IMR-90 (cell line): ENCODE measurements around the gene SLC6A20. TPM values are rescaled to one million over a fixed set of nuclear protein-coding genes. Genes with fewer than 3 reads are reported as not detected.

ENCODE experiments used
- ATAC-seq: fragments of 200-7000 bp; cut with Tn5 transposase; 2 replicates; pipeline ENCODE4 v1.9.1; 2020; ENCODE audit warnings: low read depth, mild to moderate bottlenecking, moderate library complexity
- BruUV-seq: library from RNA; stranded (reverse); fragments of 400-500 nt; replicated peaks from 2 replicates; lab custom pipeline; 2021; lab: Mats Ljungman, UMichigan
- CTCF ChIA-PET: fragments of 300-600 bp; formaldehyde crosslinking; extraction: SDS; loops from one replicate; lab custom pipeline; 2021; ENCODE audit warnings: antibody characterized with exemption; lab: Yijun Ruan, JAX
- POLR2A ChIA-PET: fragments of 300-600 bp; sonication (Branson Sonifier 250); formaldehyde crosslinking; loops from one replicate; lab custom pipeline; 2022; ENCODE audit warnings: antibody characterized with exemption; ENCODE audit not compliant: unreplicated experiment; lab: Charles Lee
- DNase-seq: peaks from one replicate; pipeline ENCODE4 v3.0.0; 2013
- H2AFZ ChIP-seq: replicated peaks from 2 replicates; pipeline ENCODE3; 2013; ENCODE audit warnings: low read length, mild to moderate bottlenecking; ENCODE audit not compliant: poor library complexity
- H2AK5ac ChIP-seq: 2 replicates; pipeline ENCODE4 v1.6.1; 2013; ENCODE audit warnings: low read depth, low read length, inconsistent platforms
- H2AK9ac ChIP-seq: replicated peaks from 2 replicates; pipeline ENCODE3; 2013; ENCODE audit warnings: mild to moderate bottlenecking, low read depth, low read length, moderate library complexity; ENCODE audit not compliant: poor library complexity
- H2BK120ac ChIP-seq: 2 replicates; pipeline ENCODE4 v1.6.1; 2013; ENCODE audit warnings: low read depth, low read length, inconsistent platforms
- H2BK15ac ChIP-seq: 3 replicates; pipeline ENCODE4 v1.6.1; 2013; ENCODE audit warnings: low read depth, low read length, inconsistent platforms
- H2BK20ac ChIP-seq: 2 replicates; pipeline ENCODE4 v1.6.1; 2013; ENCODE audit warnings: low read depth, mild to moderate bottlenecking, inconsistent platforms, low read length, moderate library complexity
- H2BK5ac ChIP-seq: 2 replicates; pipeline ENCODE4 v1.6.1; 2013; ENCODE audit warnings: mild to moderate bottlenecking, low read depth, low read length, inconsistent platforms; ENCODE audit not compliant: poor library complexity, severe bottlenecking
- H3K14ac ChIP-seq: replicated peaks from 2 replicates; pipeline ENCODE4 v1.6.1; 2013; ENCODE audit warnings: low read depth, low read length, inconsistent platforms
- H3K18ac ChIP-seq: 2 replicates; pipeline ENCODE4 v1.6.1; 2013; ENCODE audit warnings: low read depth, low read length, control low read depth
- H3K23ac ChIP-seq: 2 replicates; pipeline ENCODE4 v1.6.1; 2013; ENCODE audit warnings: low read depth, low read length, inconsistent platforms
- H3K27ac ChIP-seq: 2 replicates; pipeline ENCODE4 v1.5.1; 2013; ENCODE audit warnings: mild to moderate bottlenecking, control low read depth, low read length; ENCODE audit not compliant: insufficient read depth
- H3K27me3 ChIP-seq: 2 replicates; pipeline ENCODE4 v1.6.1; 2013; ENCODE audit warnings: low read length; ENCODE audit not compliant: control insufficient read depth, insufficient read depth
- H3K36me3 ChIP-seq: 2 replicates; pipeline ENCODE4 v1.6.1; 2013; ENCODE audit warnings: low read length, mixed read lengths; ENCODE audit not compliant: control insufficient read depth, insufficient read depth
- H3K4ac ChIP-seq: 2 replicates; pipeline ENCODE4 v1.6.1; 2013; ENCODE audit warnings: low read depth, low read length, inconsistent platforms
- H3K4me1 ChIP-seq: 2 replicates; pipeline ENCODE4 v1.6.1; 2013; ENCODE audit warnings: low read length, mixed read lengths; ENCODE audit not compliant: control insufficient read depth, insufficient read depth
- H3K4me2 ChIP-seq: 2 replicates; pipeline ENCODE4 v1.6.1; 2013; ENCODE audit warnings: low read depth, mild to moderate bottlenecking, control low read depth, low read length, moderate library complexity
- H3K4me3 ChIP-seq: 2 replicates; pipeline ENCODE4 v1.5.1; 2013; ENCODE audit warnings: low read depth, mild to moderate bottlenecking, control low read depth, low read length, moderate library complexity; ENCODE audit not compliant: insufficient read depth
- H3K56ac ChIP-seq: 2 replicates; pipeline ENCODE4 v1.6.1; 2013; ENCODE audit warnings: low read length, inconsistent platforms; ENCODE audit not compliant: insufficient read depth; ENCODE audit errors: extremely low read depth
- H3K79me1 ChIP-seq, 2 experiments: 2 replicates each; pipeline ENCODE4 v1.6.1; 2013; ENCODE audit warnings: low read length in 2 of 2, inconsistent platforms in 1 of 2, low read depth in 1 of 2
- H3K9ac ChIP-seq: 2 replicates; pipeline ENCODE4 v1.6.1; 2013; ENCODE audit warnings: low read depth, low read length, control low read depth
- H3K9me1 ChIP-seq: 2 replicates; pipeline ENCODE4 v1.6.1; 2013; ENCODE audit warnings: low read length, inconsistent platforms; ENCODE audit not compliant: insufficient read depth
- H3K9me3 ChIP-seq: 2 replicates; pipeline ENCODE4 v1.6.1; 2013; ENCODE audit warnings: low read length; ENCODE audit not compliant: control insufficient read depth, insufficient read depth
- H4K20me1 ChIP-seq: 2 replicates; pipeline ENCODE4 v1.6.1; 2013; ENCODE audit warnings: low read length, inconsistent platforms; ENCODE audit not compliant: insufficient read depth
- H4K5ac ChIP-seq: 2 replicates; pipeline ENCODE4 v1.6.1; 2013; ENCODE audit warnings: mild to moderate bottlenecking, low read depth, low read length, control low read depth
- H4K8ac ChIP-seq, 2 experiments: 2 replicates each; pipeline ENCODE4 v1.6.1; 2013; ENCODE audit warnings: low read depth in 2 of 2, low read length in 2 of 2, control low read depth in 1 of 2, inconsistent platforms in 1 of 2
- H4K91ac ChIP-seq: 2 replicates; pipeline ENCODE4 v1.6.1; 2013; ENCODE audit warnings: low read depth, low read length, inconsistent platforms; ENCODE audit not compliant: insufficient read depth
- BHLHE40 ChIP-seq: fragments of 150-350 bp; IDR thresholded peaks from 2 replicates; pipeline ENCODE4 v1.6.1; 2016; ENCODE audit warnings: mild to moderate bottlenecking, low read depth, low read length
- CTCF ChIP-seq: conservative IDR thresholded peaks from 2 replicates; pipeline ENCODE4 v1.5.1; 2012; ENCODE audit warnings: mild to moderate bottlenecking, low read depth, low read length, improper control_type of control experiment
- MXI1 ChIP-seq: IDR thresholded peaks from 2 replicates; pipeline ENCODE4 v1.6.1; 2012; ENCODE audit warnings: low read depth, mild to moderate bottlenecking, low read length, moderate library complexity, borderline replicate concordance
- RAD21 ChIP-seq: IDR thresholded peaks from 2 replicates; pipeline ENCODE4 v1.6.1; 2012; ENCODE audit warnings: low read length, improper control_type of control experiment
- WGBS, 2 experiments: methylation state at CpG; one replicate each; pipeline versions ENCODE4 v1.1.5 to v1.1.7; 2013; ENCODE audit warnings: missing lambda C conversion rate in 2 of 2; ENCODE audit not compliant: insufficient read length in 1 of 2; ENCODE audit errors: extremely low coverage in 2 of 2; 5-methylcytosine and 5-hydroxymethylcytosine counted together
- dilution Hi-C: fragments of 300-500 bp; cut with HindIII; formaldehyde crosslinking; loops from one replicate; pipeline ENCODE4 v1.14.3; 2018; ENCODE audit warnings: low sequenced_read_pairs; ENCODE audit not compliant: unreplicated experiment
- in situ Hi-C: fragments of 300-500 bp; cut with MboI; formaldehyde crosslinking; loops from 3 replicates; pipeline ENCODE4 v1.14.3; 2019; ENCODE audit warnings: low sequenced_read_pairs, inconsistent platforms, mixed read lengths
- intact Hi-C: fragments of 100-400 bp; cut with micrococcal nuclease; formaldehyde crosslinking; loops from 2 replicates; pipeline ENCODE4 v1.10.0; 2022
- polyA plus RNA-seq, 3 experiments: library from polyadenylated mRNA; depleted of rRNA; stranded (reverse); fragments of >200 nt; gene quantifications; 2 replicates each; pipeline ENCODE4 v1.2.3, GENCODE V29; 2012; ENCODE audit warnings: low replicate concordance in 1 of 3
- total RNA-seq: library from RNA; depleted of rRNA; stranded (reverse); fragments of >200 nt; gene quantifications from 2 replicates; pipeline ENCODE4 v1.2.3, GENCODE V29; 2012

The SLC6A20 gene
- total and polyA plus RNA-seq, 2 of the 4 experiments (the other 2 are of a cell fraction): not detected

- Histone ChIP-seq H4K20me1 (no peaks in the 10 kb centered on the region), H2AFZ (no peak overlapping the region), H3K9me1 (no peaks in the 10 kb centered on the region), H3K36me3 (no peaks in the 10 kb centered on the region), H3K56ac (no peak overlapping the region), H3K9me3 (peaks cover 5% of the 10 kb centered on the region; the same call in 1 of the 2 replicates), H4K91ac (no peak overlapping the region), H3K23ac (no peak overlapping the region), H2BK120ac (no peak overlapping the region), H3K4me1 (no peaks in the 10 kb centered on the region), H4K5ac (no peak overlapping the region), H3K4ac (no peak overlapping the region), H3K14ac (no peak overlapping the region), H2AK5ac (no peak overlapping the region), H2BK5ac (no peak overlapping the region), H3K79me1 (no peaks in the 10 kb centered on the region), H3K27me3 (peaks cover 79% of the 10 kb centered on the region), H3K4me3 (no peak overlapping the region), H3K18ac (no peak overlapping the region), H2BK20ac (no peak overlapping the region), H2AK9ac (peak overlapping the region; percentile 58), H2BK15ac (no peak overlapping the region), H4K8ac (no peak overlapping the region), H3K4me2 (no peak overlapping the region), H3K9ac (no peak overlapping the region), H3K27ac (no peak overlapping the region)
- no peak for DNase-seq
- POLR2A ChIA-PET: no interaction called here
- dilution Hi-C loops (no loop called here), in situ Hi-C loops (no loop called here), intact Hi-C loops (no loop called here)
- CTCF ChIA-PET: no interaction called here
- WGBS, 2 experiments: no CpG with 5 or more reads among the region's 8 CpGs
- no peak for TF ChIP-seq CTCF
- no peak for TF ChIP-seq RAD21
- TF ChIP-seq MXI1: no peak
- TF ChIP-seq BHLHE40: no peak
- ATAC-seq: no peak
- BruUV-seq: no TSS peak
These were observed 19.1 kb downstream of the SLC6A20 start for GRCh38 chr3:45777111-45777745.
